Measurements from ENCODE around the gene POLR3B.

POLR3B gene

DNA sequence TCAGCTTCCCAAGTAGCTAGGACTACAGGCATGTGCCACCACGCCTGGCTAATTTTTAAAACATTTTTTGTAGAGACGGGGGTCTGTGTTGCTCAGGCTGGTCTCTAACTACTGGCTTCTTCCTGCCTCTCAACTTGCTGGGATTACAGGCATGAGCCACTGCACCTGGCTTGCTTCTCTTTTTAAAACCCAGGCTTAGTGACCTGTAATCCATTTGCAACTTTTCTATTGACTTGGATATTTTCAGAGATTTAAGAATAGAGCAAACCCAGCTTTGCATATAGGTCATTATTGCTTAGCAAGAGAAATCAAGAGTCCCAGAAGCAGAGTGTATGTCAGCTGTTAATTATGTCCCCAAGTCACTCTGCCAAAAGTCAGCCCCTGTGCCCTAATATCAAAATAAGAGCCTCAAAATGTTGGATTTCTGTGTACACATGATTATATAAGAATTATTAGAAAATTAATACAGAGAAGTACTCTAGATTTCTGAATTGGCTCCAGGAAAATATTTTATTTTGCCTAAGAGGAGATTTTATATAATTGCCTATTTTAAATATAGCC lies 30.2 kb upstream of the POLR3B start:
- DNase-seq (ENCODE audit: extremely low read depth, insufficient read length) = no peak
- TF ChIP-seq, protein P1, sequence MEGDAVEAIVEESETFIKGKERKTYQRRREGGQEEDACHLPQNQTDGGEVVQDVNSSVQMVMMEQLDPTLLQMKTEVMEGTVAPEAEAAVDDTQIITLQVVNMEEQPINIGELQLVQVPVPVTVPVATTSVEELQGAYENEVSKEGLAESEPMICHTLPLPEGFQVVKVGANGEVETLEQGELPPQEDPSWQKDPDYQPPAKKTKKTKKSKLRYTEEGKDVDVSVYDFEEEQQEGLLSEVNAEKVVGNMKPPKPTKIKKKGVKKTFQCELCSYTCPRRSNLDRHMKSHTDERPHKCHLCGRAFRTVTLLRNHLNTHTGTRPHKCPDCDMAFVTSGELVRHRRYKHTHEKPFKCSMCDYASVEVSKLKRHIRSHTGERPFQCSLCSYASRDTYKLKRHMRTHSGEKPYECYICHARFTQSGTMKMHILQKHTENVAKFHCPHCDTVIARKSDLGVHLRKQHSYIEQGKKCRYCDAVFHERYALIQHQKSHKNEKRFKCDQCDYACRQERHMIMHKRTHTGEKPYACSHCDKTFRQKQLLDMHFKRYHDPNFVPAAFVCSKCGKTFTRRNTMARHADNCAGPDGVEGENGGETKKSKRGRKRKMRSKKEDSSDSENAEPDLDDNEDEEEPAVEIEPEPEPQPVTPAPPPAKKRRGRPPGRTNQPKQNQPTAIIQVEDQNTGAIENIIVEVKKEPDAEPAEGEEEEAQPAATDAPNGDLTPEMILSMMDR (IDR thresholded peaks at IDR 0.05; ENCODE audit: insufficient read depth, low read length, poor library complexity, severe bottlenecking) = no peak
- H3K4me3 ChIP-seq (replicated peaks; ENCODE audit: low read depth, low read length) = no peak overlapping the region
- H3K27me3 ChIP-seq (replicated peaks; ENCODE audit: control insufficient read depth, insufficient read depth, low read length) = no peaks in the 10 kb centered on the region
- H3K36me3 ChIP-seq (ENCODE audit: control insufficient read depth, insufficient read depth, low read length) = no peaks in the 10 kb centered on the region

DNA sequence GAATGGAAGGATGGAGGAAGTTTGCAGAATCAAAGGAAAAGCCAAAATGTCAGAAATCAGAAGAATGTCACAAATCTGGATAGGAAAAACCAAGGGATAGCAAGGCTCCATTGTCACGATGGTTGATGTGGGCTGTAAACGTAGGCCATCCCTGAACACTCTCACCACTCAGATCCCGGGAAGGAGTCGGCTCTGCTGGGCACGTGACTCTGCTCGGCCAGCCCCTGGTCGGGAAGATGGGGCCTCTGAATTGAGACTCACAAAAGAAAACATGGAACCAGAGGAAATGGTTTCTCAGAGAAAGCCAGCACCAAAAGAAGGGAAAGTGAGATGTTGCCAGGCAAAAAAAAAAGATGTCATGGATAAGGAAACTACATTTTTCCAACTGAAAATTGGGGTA lies 28.8 kb upstream of the POLR3B start:
- DNase-seq (ENCODE audit: extremely low read depth, insufficient read length) = no peak
- Histone ChIP-seq H3K4me3 (replicated peaks; ENCODE audit: low read depth, low read length) (no peak overlapping the region), H3K27me3 (replicated peaks; ENCODE audit: control insufficient read depth, insufficient read depth, low read length) (no peaks in the 10 kb centered on the region), H3K36me3 (ENCODE audit: control insufficient read depth, insufficient read depth, low read length) (no peaks in the 10 kb centered on the region)
- TF ChIP-seq, protein P1 (IDR thresholded peaks at IDR 0.05; ENCODE audit: insufficient read depth, low read length, poor library complexity, severe bottlenecking) = no peak

- no peak for DNase-seq (ENCODE audit: extremely low read depth, insufficient read length)
- no peak overlapping the region for H3K4me3 ChIP-seq (replicated peaks; ENCODE audit: low read depth, low read length)
- TF ChIP-seq, protein P1 (IDR thresholded peaks at IDR 0.05; ENCODE audit: insufficient read depth, low read length, poor library complexity, severe bottlenecking) = no peak
- no peaks in the 10 kb centered on the region for H3K36me3 ChIP-seq (ENCODE audit: control insufficient read depth, insufficient read depth, low read length)
- no peaks in the 10 kb centered on the region for H3K27me3 ChIP-seq (replicated peaks; ENCODE audit: control insufficient read depth, insufficient read depth, low read length)
Measured at GRCh38 chr12:106329231-106329982, 28.1 kb upstream of the POLR3B start.

DNA sequence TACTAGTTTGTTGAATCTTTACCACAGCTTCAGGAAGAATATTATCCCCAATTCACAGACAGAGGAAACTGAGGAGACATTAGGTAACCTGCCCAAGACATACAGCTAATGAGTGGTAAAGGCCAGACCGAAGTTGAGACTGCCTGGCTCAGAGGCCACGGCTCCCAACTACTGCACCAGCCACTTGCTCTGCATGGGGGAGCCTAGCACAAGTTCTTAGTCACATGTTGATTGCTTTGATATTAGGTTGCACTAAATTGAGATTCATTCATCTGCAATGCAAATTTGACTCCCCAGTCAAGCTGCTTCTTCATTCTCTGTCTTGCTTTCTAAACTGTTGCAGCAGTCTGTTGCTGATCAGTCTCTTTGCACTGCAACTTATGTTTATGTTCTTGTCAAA lies 25.9 kb upstream of the POLR3B start:
- Histone ChIP-seq H3K27me3 (replicated peaks; ENCODE audit: control insufficient read depth, insufficient read depth, low read length) (no peaks in the 10 kb centered on the region), H3K36me3 (ENCODE audit: control insufficient read depth, insufficient read depth, low read length) (no peaks in the 10 kb centered on the region), H3K4me3 (replicated peaks; ENCODE audit: low read depth, low read length) (no peak overlapping the region)
- TF ChIP-seq, protein P1 (IDR thresholded peaks at IDR 0.05; ENCODE audit: insufficient read depth, low read length, poor library complexity, severe bottlenecking) = no peak
- DNase-seq (ENCODE audit: extremely low read depth, insufficient read length) = no peak

DNA sequence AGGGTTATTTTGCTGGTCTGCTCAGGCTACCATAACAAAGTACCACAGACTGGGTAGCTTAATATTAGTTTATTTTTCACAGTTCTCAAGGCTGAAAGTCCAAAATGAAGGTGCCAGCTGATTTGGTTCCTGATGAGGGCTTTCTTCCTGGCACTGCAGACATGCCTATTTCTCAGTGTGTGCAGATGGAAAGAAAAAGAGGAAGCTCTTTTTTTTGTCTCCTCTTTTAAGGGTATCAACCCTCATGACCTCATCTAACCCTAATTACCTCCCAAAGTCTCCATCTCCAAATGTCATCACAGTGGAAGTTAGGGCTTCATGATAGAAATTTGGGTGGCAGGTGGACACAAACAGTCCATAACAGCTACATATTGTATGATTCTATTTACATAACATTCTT lies 25.0 kb upstream of the POLR3B start:
- Histone ChIP-seq H3K36me3 (ENCODE audit: control insufficient read depth, insufficient read depth, low read length) (no peaks in the 10 kb centered on the region), H3K4me3 (replicated peaks; ENCODE audit: low read depth, low read length) (no peak overlapping the region), H3K27me3 (replicated peaks; ENCODE audit: control insufficient read depth, insufficient read depth, low read length) (no peaks in the 10 kb centered on the region)
- DNase-seq (ENCODE audit: extremely low read depth, insufficient read length) = no peak
- TF ChIP-seq, protein P1 (IDR thresholded peaks at IDR 0.05; ENCODE audit: insufficient read depth, low read length, poor library complexity, severe bottlenecking) = no peak
